AG04450 (cell line): ENCODE results near the gene ERRFI1. TPM values are rescaled to one million over a fixed set of nuclear protein-coding genes. Genes with fewer than 3 reads are reported as not detected.
"Not testable (repeated sequence)": the region's sequence is repeated elsewhere in the genome, so short reads cannot be mapped to it uniquely, and the experiment has no call there.

ENCODE experiments used
- CTCF ChIA-PET: fragments of 300-600, 350-600 bp; formaldehyde crosslinking; extraction: SDS; loops from one replicate; lab custom pipeline; 2022; ENCODE audit warnings: antibody characterized with exemption, inconsistent platforms; lab: Charles Lee
- POLR2A ChIA-PET: fragments of 350-600 bp; formaldehyde crosslinking; extraction: SDS; loops from one replicate; lab custom pipeline; 2021; ENCODE audit warnings: antibody characterized with exemption, inconsistent platforms; lab: Yijun Ruan, JAX
- DNase-seq: peaks from one replicate; pipeline ENCODE4 v3.0.0-alpha.2; 2011; ENCODE audit warnings: low read depth, low spot score
- H3K27ac ChIP-seq: one replicate; pipeline ENCODE4 v1.5.1; 2012; ENCODE audit warnings: low read depth, low read length, control low read depth
- H3K27me3 ChIP-seq: one replicate; pipeline ENCODE4 v1.6.0; 2012; ENCODE audit warnings: low read length; ENCODE audit not compliant: control insufficient read depth, insufficient read depth
- H3K4me3 ChIP-seq: 2 replicates; pipeline ENCODE4 v1.5.1; 2011; ENCODE audit warnings: mild to moderate bottlenecking, low read depth, low read length, control low read depth
- H3K9me3 ChIP-seq: 2 replicates; pipeline ENCODE4 v1.5.1; 2012; ENCODE audit warnings: low read length; ENCODE audit not compliant: control insufficient read depth, insufficient read depth
- polyA minus RNA-seq: library from RNA; depleted of rRNA, polyadenylated mRNA; stranded (reverse); fragments of >200 nt; gene quantifications from 2 replicates; pipeline ENCODE4 v1.2.3, GENCODE V29; 2011; rRNA and poly(A)+ RNA removed
- polyA plus RNA-seq: library from polyadenylated mRNA; depleted of rRNA; stranded (reverse); fragments of >200 nt; gene quantifications from 2 replicates; pipeline ENCODE4 v1.2.3, GENCODE V29; 2011; rRNA removed
- TF ChIP-seq, protein P1 (sequence below): IDR thresholded peaks from 2 replicates; pipeline ENCODE4 v1.5.1; 2011; ENCODE audit warnings: low read depth, low read length, control low read depth, inconsistent platforms

ERRFI1 gene, protein sequence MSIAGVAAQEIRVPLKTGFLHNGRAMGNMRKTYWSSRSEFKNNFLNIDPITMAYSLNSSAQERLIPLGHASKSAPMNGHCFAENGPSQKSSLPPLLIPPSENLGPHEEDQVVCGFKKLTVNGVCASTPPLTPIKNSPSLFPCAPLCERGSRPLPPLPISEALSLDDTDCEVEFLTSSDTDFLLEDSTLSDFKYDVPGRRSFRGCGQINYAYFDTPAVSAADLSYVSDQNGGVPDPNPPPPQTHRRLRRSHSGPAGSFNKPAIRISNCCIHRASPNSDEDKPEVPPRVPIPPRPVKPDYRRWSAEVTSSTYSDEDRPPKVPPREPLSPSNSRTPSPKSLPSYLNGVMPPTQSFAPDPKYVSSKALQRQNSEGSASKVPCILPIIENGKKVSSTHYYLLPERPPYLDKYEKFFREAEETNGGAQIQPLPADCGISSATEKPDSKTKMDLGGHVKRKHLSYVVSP
- polyA plus RNA-seq (102 and 105 TPM in 2 replicates), polyA minus RNA-seq (47.7 and 49.1 TPM in 2 replicates)

- peak within 1 kb of the TSS; percentile 88 for H3K27ac ChIP-seq
- peak; percentile 82 for DNase-seq
- H3K9me3 ChIP-seq = no peaks in the 10 kb centered on the region
- peak within 1 kb of the TSS; percentile 80 for H3K4me3 ChIP-seq
- TF ChIP-seq, protein P1, sequence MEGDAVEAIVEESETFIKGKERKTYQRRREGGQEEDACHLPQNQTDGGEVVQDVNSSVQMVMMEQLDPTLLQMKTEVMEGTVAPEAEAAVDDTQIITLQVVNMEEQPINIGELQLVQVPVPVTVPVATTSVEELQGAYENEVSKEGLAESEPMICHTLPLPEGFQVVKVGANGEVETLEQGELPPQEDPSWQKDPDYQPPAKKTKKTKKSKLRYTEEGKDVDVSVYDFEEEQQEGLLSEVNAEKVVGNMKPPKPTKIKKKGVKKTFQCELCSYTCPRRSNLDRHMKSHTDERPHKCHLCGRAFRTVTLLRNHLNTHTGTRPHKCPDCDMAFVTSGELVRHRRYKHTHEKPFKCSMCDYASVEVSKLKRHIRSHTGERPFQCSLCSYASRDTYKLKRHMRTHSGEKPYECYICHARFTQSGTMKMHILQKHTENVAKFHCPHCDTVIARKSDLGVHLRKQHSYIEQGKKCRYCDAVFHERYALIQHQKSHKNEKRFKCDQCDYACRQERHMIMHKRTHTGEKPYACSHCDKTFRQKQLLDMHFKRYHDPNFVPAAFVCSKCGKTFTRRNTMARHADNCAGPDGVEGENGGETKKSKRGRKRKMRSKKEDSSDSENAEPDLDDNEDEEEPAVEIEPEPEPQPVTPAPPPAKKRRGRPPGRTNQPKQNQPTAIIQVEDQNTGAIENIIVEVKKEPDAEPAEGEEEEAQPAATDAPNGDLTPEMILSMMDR = no peak
- POLR2A ChIA-PET = interaction anchor here (0.6 to 1.8 kb wide), 14 partner anchors 11 to 317 kb away, joined by 3 to 7 read pairs (median 4); no protein-coding TSS in a partner anchor
- no peaks in the 10 kb centered on the region for H3K27me3 ChIP-seq
- CTCF ChIA-PET = interaction anchor here (1.0 kb wide), 1 partner anchor 68 kb away, joined by 3 read pairs; no protein-coding TSS in a partner anchor
These were observed at the start of gene ERRFI1 for GRCh38 chr1:8026153-8026975. Gene ERRFI1, minus strand, starts transcription at chr1:8026309. Its CDS starts 10,690 bp downstream, at chr1:8015619.

GRCh38 chr1:8075511-8076051, 49.5 kb upstream of the ERRFI1 start:
- CTCF ChIA-PET = no interaction called here
- TF ChIP-seq, protein P1 = no peak
- no peaks in the 10 kb centered on the region for H3K27me3 ChIP-seq
- H3K27ac ChIP-seq = no peak overlapping the region
- POLR2A ChIA-PET = interaction anchor here (0.7 kb wide), 1 partner anchor 15 kb away, joined by 3 read pairs; no protein-coding TSS in a partner anchor
- DNase-seq = no peak
- no peak overlapping the region for H3K4me3 ChIP-seq
- no peaks in the 10 kb centered on the region for H3K9me3 ChIP-seq

- DNase-seq = no peak
- no peaks in the 10 kb centered on the region for H3K27me3 ChIP-seq
- H3K4me3 ChIP-seq = no peak overlapping the region
- CTCF ChIA-PET = no interaction called here
- TF ChIP-seq, protein P1 = no peak
- H3K27ac ChIP-seq = no peak overlapping the region
- H3K9me3 ChIP-seq = no peaks in the 10 kb centered on the region
- POLR2A ChIA-PET = no interaction called here
These were observed 47.2 kb upstream of the ERRFI1 start for GRCh38 chr1:8073112-8073855.

GRCh38 chr1:8070381-8070811, 44.3 kb upstream of the ERRFI1 start:
- H3K27ac ChIP-seq = no peak overlapping the region
- ChIA-PET POLR2A (no interaction called here), CTCF (no interaction called here)
- no peaks in the 10 kb centered on the region for H3K9me3 ChIP-seq
- no peaks in the 10 kb centered on the region for H3K27me3 ChIP-seq
- TF ChIP-seq, protein P1 = no peak
- no peak for DNase-seq
- no peak overlapping the region for H3K4me3 ChIP-seq

- DNase-seq, H3K27ac ChIP-seq, H3K27me3 ChIP-seq, H3K9me3 ChIP-seq, POLR2A ChIA-PET, CTCF ChIA-PET, H3K4me3 ChIP-seq: not testable (repeated sequence)
These were observed 43.7 kb upstream of the ERRFI1 start for GRCh38 chr1:8069614-8070320.
